Stimulated activated CD4-positive, alpha-beta T cell treated with anti-CD3 and anti-CD28 coated beads, TNF-alpha, amount 100 ng/mL, for 48 hours (primary cell): ENCODE results near the gene DAGLB.
A peak's percentile ranks its signal among the peaks of the same experiment; 100 is the strongest.
"Not testable (repeated sequence)": the region's sequence is repeated elsewhere in the genome, so short reads cannot be mapped to it uniquely, and the experiment has no call there.

Experiments used
- DNase-seq, 3 donors: peaks; one replicate each; pipeline ENCODE4 v3.0.0-alpha.2; 2020; ENCODE audit warnings: low read depth in 3 of 3

The DAGLB gene

DNA sequence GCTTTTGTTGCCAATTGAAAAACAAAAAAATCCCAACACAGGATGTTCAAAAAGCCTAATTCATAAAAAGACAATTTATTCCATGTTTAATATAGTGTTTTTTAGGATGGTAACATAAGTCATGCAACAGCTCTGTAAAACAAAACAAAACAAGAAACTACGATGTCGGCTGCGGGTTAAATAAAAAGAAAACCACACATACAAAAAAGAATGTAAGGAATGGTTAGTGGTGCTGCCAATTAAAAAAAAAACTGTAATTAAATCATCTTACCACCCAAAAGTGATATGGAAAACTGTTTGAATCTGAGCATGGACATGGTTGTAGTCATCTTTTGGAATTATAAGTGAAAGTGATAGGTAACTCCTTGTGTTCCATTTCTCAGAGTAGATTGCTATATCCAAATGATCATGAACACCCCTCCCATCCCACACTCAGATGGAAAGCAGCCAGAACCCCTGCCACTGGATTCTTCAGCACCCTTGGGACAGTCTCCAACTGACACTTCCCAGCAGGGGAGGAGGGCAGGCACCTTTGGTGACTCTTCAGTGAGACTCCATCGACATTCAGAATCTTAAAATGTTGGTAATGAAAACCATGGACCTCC lies 14.3 kb upstream of the DAGLB start:
- DNase-seq = no peak

DNA sequence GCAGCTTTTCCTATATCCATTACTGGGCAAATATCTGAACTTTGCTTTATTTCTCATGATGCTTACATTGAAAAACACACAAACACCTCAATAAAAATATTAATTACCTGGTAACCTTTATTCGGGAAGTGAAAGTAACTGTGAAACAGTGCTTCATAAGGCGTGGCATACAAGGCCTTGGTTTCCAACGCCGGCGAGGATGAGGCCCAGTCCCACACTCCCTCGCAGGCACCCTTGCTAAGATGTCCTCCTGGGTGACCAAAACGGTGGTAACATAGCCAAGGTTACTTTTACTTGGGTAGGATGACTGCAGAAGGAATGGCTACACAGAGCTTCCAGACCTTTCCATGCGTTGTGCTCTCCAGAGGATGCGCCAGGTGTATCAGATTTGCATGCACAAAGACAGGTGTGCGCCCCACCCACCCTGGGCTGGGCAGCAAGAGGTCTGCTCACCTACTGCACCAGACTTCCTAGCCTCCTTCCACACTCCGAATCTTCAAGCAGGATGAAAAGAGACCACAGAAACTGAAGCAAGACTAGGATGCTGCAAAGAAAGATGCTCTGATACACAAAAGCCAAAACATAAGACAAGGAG lies 13.3 kb upstream of the DAGLB start:
- no peak for DNase-seq

DNA sequence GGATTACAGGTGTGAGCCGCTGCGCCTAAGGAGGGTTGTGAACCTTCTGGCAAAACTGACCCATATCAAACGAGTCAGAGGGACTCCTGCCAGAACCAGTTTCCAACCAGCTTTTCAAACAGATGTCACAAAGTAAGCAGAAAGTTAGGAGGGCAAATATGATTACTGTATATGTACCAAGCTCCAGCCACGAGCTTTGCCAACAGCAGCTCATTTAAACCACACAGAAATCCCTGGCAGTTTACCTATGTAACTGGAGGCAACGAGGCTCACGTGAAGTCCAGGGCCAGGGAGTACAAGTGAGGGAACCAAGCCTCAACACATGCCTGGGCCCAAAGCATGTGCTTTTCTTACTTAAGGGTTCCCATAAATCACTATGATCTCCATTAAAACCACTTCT lies 12.5 kb upstream of the DAGLB start:
- DNase-seq = no peak

DNA sequence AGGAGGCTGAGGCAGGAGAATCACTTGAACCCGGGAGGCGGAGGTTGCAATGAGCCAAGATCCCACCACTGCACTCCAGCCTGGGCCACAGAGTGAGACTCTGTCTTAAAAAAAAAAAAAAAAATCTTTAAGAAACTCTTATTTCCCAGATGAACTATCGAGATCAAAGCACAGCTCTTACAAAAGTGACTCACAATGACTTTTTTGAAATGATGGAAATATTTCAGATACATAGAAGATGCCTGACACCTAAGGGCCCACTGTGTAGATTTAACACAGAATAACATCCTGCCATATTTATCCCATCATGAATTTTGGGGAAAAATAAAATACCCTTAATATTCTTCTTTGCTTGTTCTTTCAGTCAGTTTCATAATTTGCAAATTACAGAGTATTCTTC lies 10.9 kb upstream of the DAGLB start:
- not testable (repeated sequence) for DNase-seq

DNA sequence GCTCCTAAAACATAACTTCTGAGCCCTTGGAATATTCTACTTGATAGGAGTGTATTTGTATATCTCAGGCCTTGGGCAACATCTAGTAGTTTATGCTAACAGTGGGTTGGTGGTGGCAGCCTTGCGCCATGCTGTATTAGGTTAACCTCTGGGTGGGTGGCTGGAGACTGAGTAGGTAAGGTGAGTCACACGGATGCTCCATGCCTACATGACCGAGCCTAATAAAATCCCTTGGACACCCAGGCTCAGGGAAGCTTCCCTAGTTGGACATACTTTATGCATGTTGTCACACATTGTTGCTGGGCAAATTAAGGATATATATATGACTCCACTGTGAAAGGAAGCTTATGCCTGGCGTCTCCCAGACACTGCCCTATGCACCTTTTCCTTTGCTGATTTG lies 6.0 kb upstream of the DAGLB start:
- DNase-seq = no peak

DNA sequence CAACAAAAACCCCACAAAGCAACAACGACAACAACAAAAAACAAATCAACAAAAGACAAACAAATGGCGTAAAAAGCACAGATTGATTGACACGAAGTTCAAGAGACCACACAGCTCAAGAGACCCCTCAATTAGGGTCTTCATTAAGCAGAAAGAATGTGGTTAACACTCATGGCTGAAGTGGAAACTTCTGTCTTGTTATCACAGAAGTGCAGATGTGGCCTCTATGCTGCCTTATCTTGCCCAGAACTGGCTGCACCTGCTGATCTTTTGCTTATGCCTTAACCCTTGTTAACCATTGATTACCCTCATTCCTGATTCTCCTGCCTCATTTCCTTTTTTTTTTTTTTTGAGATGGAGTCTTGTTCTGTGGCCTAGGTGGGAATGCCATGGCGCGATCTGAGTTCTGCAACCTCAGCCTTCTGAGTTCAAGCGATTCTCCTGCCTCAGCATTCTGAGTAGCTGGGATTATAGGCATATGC lies 3.5 kb upstream of the DAGLB start:
- DNase-seq = no peak

DNA sequence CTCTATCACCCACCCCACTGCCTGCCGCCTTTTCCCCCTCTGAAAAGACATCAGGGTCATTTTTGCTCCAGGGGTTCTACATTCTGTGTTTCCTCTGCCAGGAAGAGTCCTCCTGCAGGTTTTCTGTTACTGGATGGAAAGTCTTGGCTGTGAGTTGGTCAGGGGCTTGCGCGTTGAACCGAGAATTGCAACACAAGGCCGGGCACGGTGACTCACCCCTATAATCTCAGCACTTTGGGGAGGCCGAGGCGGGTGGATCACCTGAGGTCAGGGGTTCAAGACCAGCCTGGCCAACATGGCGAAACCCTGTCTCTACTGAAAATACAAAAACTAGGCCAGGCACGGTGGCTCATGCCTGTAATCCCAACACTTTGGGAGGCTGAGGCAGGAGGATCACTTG lies 2.8 kb upstream of the DAGLB start:
- not testable (repeated sequence) for DNase-seq

DNA sequence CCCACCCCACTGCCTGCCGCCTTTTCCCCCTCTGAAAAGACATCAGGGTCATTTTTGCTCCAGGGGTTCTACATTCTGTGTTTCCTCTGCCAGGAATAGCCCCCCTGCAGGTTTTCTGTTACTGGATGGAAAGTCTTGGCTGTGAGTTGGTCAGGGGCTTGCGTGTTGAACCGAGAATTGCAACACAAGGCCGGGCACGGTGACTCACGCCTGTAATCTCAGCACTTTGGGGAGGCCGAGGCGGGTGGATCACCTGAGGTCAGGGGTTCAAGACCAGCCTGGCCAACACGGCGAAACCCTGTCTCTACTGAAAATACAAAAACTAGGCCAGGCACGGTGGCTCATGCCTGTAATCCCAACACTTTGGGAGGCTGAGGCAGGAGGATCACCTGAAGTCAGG lies 2.1 kb upstream of the DAGLB start:
- DNase-seq = not testable (repeated sequence)

DNA sequence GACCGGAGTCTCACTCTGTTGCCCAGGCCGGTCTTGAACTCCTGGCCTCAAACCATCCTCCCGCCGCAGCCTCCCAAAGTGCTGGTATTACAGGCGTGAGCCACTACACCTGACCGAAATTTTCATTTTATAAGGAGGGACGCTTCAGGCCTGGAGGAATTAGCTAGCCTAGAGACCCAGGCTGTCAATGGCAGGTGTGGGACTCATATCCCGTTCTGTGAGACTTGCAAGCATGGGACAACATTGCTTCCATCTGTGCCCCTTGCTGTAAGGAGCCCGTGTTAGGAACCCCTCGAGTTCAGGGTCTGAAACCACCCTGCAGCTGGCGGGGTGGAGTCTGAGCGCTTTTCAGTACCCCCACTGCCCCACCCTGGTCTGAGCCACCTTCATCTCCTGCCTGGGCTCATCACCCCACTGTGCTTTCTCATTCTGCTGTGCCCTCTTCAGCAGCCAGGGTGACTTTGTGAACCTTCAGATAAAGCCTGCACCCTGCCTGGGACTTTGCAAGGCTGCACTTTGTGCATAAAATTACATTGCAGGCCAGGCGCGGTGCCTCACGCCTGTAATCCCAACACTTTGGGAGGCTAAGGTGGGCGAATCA lies 1.3 kb upstream of the DAGLB start:
- no peak for DNase-seq

DNA sequence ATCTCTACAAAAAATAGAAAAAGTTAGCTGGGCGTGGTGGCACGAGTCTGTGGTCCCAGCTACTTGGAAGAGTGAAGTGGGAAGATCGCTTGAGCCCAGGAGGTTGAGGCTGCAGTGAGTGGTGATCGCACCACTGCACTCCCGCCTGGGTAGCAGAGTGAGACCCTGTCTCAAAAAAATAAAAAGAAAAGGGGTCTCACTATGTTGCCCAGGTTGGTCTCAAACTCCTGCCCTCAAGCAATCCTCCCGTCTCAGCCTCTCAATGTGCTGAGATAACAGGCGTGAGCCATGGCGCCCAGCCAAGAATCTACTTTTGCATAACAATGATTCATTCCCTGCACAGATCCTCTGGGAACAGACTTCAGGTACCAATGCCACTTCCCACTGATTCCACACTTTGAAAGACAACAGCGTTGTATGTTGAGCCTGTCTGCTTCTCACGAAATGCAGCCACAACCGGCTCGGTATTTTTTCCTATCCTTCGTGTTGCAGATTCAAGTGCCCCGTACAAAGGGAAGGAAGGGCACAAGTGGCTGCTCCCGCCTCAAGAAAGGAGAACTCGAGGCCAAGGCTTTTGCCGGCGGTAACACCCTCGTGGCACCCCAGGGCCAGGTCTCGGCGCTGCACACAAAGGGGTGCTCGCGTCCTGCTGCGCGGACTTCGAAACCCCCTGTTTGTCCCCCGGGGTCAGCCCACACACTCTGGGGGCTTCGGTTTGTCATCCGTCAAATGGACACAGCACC lies 745 bp downstream of the DAGLB start:
- DNase-seq = no peak

DNA sequence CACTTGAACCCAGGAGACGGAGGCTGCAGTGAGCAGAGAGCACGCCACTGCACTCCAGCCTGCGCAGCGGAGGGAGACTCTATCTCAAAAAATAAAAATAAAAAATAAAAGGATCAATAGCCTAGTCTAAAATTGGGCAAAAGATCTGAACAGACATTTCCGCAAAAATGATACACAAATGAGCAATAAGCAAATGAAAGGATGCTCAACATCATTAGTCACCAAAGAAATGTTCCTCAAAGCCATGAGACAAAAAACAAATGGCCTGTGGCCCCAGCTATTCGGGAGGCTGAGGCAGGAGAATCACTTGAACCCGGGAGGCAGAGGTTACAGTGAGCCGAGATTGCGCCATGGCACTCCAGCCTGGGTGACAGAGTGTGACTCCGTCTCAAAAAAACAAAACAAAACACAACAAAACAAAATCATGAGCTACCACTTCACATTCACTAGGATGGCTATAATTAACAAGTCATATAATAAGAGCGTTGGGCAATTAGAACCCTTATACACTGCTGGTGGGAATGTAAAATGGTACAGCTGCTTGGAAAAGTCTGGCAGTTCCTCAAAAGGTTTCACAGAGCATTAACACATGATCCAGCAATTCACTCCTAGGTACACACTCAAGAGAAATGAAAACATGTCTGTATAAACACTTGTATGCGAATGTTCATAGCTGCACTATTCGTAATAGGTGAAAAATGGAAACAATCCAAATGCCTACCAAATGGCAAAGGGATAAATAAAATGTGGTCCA lies 3.1 kb downstream of the DAGLB start:
- no peak for DNase-seq

DNA sequence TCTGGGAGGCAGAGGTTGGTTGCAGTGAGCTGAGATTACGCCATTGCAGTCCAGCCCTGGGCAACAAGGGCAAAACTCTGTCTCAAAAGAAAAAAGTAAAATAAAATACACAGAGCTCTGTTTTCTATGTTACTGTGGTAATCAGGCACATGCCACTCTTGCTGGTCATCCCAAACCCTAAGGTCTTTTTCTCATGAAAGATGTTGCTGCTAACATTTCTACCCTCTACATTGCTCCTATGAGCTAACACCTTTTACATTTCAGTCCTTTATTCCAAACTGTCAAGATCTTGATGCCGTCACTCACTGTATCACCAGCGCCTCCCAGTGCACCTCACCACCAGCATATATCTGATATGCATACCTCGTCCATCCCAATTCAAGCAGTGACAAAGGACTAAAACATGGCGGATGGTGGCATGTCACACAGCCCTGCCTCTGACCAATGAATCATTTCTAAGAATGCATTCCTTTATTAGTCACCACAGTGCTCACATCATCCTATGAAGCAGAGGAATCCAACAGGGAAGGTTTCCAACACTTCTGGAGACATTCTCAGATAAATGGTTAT lies 4.3 kb downstream of the DAGLB start:
- DNase-seq = no peak

DNA sequence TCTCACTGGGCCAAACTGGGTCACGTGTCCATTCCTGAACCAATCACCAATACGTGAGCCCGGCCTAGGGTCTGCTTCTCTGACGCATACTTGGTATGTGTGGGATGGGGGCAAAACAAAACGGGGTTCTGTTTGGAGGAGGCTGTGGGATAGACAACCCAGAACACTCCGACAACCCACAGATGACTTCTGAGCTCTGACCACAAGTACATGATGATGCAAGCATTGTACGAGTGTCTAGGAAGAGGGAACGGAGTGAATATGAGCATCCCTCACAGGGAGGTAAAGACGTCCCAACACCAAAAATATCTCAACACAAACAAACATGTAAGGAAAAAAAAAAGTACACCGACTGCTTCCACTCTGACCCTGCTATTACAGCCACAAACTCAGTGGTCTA lies 5.6 kb downstream of the DAGLB start:
- no peak for DNase-seq

DNA sequence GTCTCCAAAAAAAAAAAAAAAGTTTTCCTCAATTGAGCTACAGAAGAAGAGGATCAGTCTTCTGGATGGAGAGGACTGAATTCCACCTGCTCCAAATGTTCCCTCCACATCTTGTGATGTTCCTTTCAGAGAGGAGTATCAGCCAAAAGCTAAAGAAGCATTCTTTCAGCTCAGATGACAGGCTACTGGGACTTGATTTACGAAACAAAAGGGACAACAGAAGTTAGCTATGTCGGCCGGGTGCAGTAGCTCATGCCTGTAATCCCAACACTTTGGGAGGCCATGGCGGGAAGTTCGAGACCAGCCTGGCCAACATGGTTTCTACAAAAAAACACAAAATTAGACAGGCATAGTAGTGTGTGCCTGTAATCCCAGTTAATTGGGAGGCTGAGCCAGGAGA lies 7.4 kb downstream of the DAGLB start:
- no peak for DNase-seq

DNA sequence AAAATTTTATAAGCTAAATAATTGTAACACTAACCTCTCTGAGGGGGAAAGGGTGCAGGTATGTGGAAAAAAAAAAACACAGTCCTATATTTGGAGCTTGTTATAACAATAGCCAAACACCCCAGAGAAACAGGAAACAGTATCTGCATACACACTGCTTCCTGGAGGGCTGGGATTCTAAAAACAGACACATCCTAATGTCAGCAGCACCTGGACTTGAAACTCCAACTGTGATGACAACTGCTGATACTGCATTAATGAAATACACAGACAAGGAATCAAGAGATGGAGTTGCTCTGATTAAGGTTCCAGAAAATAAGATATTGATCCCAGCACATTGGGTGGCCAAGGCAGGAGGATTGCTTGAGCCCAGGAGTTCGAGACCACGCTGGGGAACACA lies 9.3 kb downstream of the DAGLB start:
- DNase-seq = no peak

DNA sequence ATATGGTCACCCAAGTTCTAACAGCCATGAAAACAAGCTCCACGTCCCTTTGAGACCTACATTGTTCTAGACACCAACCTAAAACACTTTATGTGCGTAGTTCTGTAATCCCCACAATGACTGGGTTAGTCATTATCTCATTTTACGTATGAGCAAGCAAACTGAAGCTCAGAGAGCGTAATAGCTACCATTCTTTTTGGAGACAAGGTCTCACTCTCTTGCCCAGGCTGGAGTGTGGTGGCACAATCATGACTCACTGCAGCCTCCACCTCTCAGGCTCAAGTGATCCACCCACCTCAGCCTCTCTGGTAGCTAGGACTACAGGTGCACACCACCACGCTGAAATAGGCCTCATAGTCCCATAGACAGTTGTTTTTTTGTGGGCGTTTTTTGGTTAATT lies 10.5 kb downstream of the DAGLB start:
- DNase-seq = peak in 2 of 3 donors; percentile 34 to 40

DNA sequence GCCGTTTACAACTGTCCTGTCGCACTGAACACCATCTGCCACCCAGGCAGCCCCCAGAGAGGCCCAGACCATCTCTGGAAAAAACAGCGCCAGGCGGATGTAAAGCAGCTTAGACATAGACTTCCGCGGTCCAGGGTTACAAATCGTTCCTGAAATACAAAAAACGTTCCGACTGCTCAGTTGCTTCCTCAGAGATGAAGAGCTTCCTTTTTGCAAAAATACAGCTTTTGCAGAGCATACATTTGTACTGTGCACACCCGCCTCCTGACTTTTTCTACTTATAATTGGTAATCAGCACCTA lies 11.4 kb downstream of the DAGLB start:
- no peak for DNase-seq

DNA sequence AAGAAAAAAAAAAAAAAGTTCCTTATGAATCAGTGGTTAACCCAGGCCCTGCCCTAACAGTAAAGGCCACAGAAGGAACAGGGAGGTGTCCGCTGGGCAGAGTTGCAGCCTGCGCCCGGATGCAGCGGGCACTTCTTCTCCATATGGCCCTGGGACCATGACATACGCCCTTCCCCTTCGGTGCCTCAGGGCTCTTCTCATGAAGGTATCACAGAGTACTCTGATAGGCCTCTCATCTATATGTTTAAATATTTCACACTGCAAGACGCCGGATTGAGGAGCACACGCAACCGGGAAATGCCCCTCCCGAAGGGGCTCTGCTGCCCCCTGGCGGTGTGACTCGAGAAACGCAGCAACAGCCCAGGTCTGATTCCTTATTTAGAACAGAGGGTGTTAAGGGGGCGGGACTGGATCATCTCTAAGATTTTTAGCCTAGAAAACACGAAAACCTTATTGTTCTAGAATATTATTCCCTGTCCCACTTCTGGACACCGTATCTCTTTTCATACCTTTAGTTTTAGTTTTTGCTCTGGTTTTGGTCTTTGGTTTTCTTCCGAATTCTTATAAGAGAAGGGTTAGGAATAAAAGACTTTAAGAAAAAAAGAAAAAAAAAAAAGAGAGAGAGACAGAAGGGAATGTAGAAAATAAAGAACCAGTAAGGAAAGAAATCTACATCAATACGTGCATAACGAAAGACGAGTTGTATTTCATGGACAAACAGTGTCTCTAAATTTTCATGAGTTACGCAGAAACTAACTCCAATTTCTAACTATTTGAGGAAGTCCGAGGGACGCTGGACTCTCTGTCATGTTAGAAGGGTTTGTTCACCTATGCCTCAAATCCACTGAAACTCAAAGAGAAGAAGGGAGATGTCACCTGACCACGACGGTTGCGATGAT lies 12.0 kb downstream of the DAGLB start:
- peak; percentile 75 to 83 (median 79) for DNase-seq

DNA sequence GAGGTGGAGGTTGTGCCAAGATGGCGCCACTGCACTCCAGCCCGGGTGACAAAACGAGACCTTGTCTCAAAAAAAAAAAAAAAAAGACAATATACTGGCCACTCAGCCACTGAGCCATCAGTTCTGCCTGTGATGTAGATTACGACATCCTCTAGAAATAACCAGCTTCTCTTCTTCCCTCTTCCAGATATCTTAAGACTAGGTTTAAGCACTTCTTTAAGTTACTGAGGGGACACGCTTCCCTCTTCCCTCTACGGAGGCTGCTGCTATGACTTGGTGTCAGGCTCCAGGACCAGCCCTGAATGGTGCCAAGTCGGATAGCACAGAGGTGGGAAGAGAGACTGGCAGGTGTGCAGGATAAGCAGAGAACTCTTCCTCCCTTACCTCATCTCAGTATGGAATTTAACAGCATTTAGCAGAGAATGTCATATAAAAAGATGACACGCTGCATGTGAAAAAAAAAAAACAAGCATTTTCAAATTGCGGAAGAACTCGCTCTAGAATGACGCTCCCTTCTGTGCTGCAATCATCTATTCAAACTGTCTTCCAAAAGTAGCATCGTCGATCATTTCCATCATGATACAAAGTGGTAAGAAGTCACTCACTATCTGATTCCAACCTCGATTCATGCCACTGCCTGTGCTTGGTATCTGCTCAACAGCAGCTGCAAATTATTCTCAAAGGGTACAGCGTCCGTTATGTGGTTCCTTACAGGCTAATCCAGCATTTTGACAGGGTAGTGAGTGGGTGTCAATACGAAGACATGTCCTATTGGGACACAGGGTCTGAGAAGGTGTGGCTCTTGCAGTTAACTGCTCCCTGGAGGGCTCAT lies 13.8 kb downstream of the DAGLB start:
- no peak for DNase-seq

DNA sequence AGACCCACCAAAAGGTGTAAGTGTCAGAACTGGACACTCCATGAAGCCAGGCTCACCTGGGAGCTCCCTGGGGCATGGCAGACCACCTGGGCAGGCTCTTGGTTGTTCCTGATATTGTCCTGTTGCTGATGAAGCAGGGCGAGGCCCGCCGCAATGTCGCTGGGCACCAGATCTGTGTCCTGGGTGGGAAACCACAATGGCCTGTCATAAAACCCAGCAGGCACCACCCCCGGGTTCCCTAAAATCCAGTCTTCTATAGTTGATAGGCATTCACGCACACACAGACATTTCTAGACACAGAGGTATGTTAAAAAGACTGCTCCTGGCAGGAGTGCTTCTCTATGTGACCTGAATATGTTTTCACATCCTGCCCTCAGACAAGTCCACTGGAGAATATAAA lies 15.0 kb downstream of the DAGLB start:
- no peak for DNase-seq
